K562 (cell line): ENCODE measurements around the gene SLC25A36. TPM values are rescaled to one million over a fixed set of nuclear protein-coding genes. Genes with fewer than 3 reads are reported as not detected.

Experiments
- CAMTA2 ChIP-seq: fragments of 250-450 bp; sonication (Bioruptor Pico); conservative IDR thresholded peaks from 2 replicates; pipeline ENCODE4 v1.5.1; 2022
- CTBP1 ChIP-seq: fragments of 450-650 bp; IDR thresholded peaks from 2 replicates; pipeline ENCODE4 v1.6.1; 2016; ENCODE audit warnings: borderline replicate concordance
- E4F1 ChIP-seq: fragments of 250-450 bp; sonication (Bioruptor Pico); IDR thresholded peaks from 2 replicates; pipeline ENCODE4 v1.5.0; 2021; ENCODE audit warnings: mild to moderate bottlenecking, borderline replicate concordance
- FIP1L1 ChIP-seq: fragments of 200-400 bp; formaldehyde crosslinking; IDR thresholded peaks from 2 replicates; pipeline ENCODE4 v1.6.1; 2018; ENCODE audit warnings: mild to moderate bottlenecking, low read depth, low read length; ENCODE audit not compliant: poor library complexity, severe bottlenecking
- GABPB1 ChIP-seq: sonication (generic); formaldehyde crosslinking; IDR thresholded peaks from 2 replicates; pipeline ENCODE4 v1.8.0; 2022; ENCODE audit warnings: mild to moderate bottlenecking, missing genetic modification reagents
- HDAC1 ChIP-seq, 2 experiments: fragments of 450-650 bp; IDR thresholded peaks; 2 replicates each; pipeline ENCODE4 v1.6.1; 2016 to 2017; ENCODE audit warnings: inconsistent platforms in 1 of 2, mild to moderate bottlenecking in 1 of 2, moderate library complexity in 1 of 2
- HIVEP1 ChIP-seq: fragments of 250-450 bp; sonication (Bioruptor Pico); IDR thresholded peaks from 2 replicates; pipeline ENCODE4 v1.4.0; 2020; ENCODE audit warnings: mild to moderate bottlenecking
- ID3 ChIP-seq, 2 experiments: fragments of 250-450 bp in 1 of 2; fragments of 450-650 bp in 1 of 2; sonication (Bioruptor Pico) in 1 of 2; IDR thresholded peaks; 2 replicates each; pipeline versions ENCODE4 v1.6.1 to v1.8.0; 2016 to 2021; ENCODE audit warnings: mild to moderate bottlenecking in 2 of 2, moderate library complexity in 2 of 2, missing compliant biosample characterization in 1 of 2, missing genetic modification characterization in 1 of 2
- RB1 ChIP-seq: fragments of 450-650 bp; IDR thresholded peaks from 2 replicates; pipeline ENCODE4 v1.6.1; 2017; ENCODE audit warnings: low read depth, mild to moderate bottlenecking
- SAP30 ChIP-seq: fragments of 200-600 bp; sonication (generic); IDR thresholded peaks from 2 replicates; pipeline ENCODE4 v1.6.1; 2012; ENCODE audit warnings: borderline replicate concordance, low read depth, mild to moderate bottlenecking, moderate library complexity, low read length, control low read depth, inconsistent platforms; ENCODE audit not compliant: insufficient read depth, poor library complexity, severe bottlenecking
- SRF ChIP-seq, 2 experiments: fragments of 250-450, 450-650 bp in 1 of 2; sonication (Bioruptor Pico) in 1 of 2; sonication (generic) in 1 of 2; formaldehyde crosslinking; IDR thresholded peaks; 2 replicates each; pipeline versions ENCODE4 v1.5.0 to v1.5.1; 2020 to 2022; ENCODE audit warnings: mild to moderate bottlenecking in 1 of 2, missing genetic modification reagents in 1 of 2
- SUPT5H ChIP-seq: fragments of 450-650 bp; IDR thresholded peaks from 2 replicates; pipeline ENCODE4 v1.6.1; 2016
- ZBTB33 ChIP-seq: sonication (generic); formaldehyde crosslinking; IDR thresholded peaks from 2 replicates; pipeline ENCODE4 v1.8.1; 2023; ENCODE audit warnings: mild to moderate bottlenecking, missing genetic modification reagents
- ZNF146 ChIP-seq: IDR thresholded peaks from one replicate; pipeline ENCODE4 v1.6.1; 2018; ENCODE audit warnings: missing compliant biosample characterization; ENCODE audit not compliant: unreplicated experiment
- ZNF347 ChIP-seq: fragments of 450-650 bp; formaldehyde crosslinking; IDR thresholded peaks from 2 replicates; pipeline ENCODE4 v1.4.0; 2020; ENCODE audit warnings: low read depth, mild to moderate bottlenecking, moderate library complexity
- ZNF518B ChIP-seq: fragments of 250-450 bp; sonication (Bioruptor Pico); IDR thresholded peaks from 2 replicates; pipeline ENCODE4 v1.5.0; 2021; ENCODE audit warnings: mild to moderate bottlenecking, moderate library complexity
- polyA plus RNA-seq, 8 experiments: library from polyadenylated mRNA; depleted of rRNA in 4 of 8; stranded (reverse) in 5 of 8; unstranded in 3 of 8; fragments of >200 nt; fragmentation: Nextera tagmentation in 2 of 8; fragmentation: Illumina TruSeq in 1 of 8; extraction: Ambion mirVana in 2 of 8; extraction: Trizol in 1 of 8; gene quantifications; 2 replicates each; pipeline versions ENCODE4 v1.2.1 to v1.2.3, GENCODE V29; 2011 to 2014; ENCODE audit warnings: inconsistent platforms in 1 of 8, missing spikeins in 1 of 8
- total RNA-seq, 7 experiments: library from RNA; depleted of rRNA in 6 of 7; stranded (reverse); fragments of >200 nt in 6 of 7; fragmentation: Illumina TruSeq in 2 of 7; extraction: Trizol in 2 of 7; gene quantifications; 2 replicates each; pipeline versions ENCODE4 v1.2.1 to v1.2.3, GENCODE V29; 2011 to 2021; ENCODE audit warnings: low replicate concordance in 1 of 7

The SLC25A36 gene
- total and polyA plus RNA-seq, 9 of the 15 experiments (the other 6 are each of a cell fraction or from before 2014, with no cell fraction given), result 12.0 to 95.3 (median 43.3) TPM

DNA sequence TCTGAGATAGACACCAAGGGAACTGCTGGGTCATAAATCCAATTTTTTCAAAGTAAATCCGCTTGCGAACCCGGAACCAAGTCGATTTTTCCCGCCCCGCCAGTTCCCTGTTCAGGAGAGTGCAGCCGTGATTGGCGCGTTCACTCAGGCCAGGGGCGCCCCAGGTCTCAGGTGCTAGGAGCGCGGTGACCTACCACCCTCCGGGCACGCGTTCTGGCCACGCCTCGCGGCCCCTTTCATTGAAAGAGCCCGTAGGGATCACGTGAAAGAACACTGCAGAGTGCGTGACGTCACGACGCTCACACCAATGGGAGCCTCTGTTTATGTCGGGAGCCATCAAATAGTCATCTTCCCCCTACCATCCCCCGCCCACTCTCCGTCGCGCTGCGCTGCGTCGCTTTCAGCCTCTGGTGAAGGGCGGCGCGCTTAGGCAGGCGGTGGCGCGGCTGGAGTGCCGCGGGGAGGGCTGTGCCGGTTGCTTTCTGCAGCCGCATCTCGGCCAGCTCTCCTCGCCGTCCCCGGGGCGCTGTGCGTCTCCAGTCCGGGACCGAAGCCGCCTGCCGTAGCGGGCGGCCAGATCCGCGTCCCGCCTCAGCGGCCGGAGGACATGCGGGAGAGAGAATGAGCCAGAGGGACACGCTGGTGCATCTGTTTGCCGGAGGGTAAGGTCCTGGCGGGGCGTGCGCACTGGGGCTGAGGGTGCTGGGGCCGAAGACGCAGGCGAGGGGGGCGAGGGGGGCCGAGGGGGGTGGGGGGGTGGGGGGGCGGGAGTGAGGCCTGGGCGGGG is at the start of gene SLC25A36 (continued):
- TF ChIP-seq FIP1L1 (peak; percentile 68), ZNF518B (CRISPR knock-in tag) (no peak), CTBP1 (peak; percentile 94), RB1 (peak; percentile 47), HIVEP1 (CRISPR knock-in tag) (0 out of 2 replicates have a peak, but pooled peaks have one; percentile 56), HDAC1 (IDR thresholded peaks at IDR 0.05) (peak in 1 of 2 experiments; percentile 82; a peak in 2 of 4 replicates), E4F1 (CRISPR knock-in tag) (no peak), ID3 (CRISPR knock-in tag; IDR thresholded peaks at IDR 0.05) (no peak), ID3 (tag; IDR thresholded peaks at IDR 0.05) (peak; percentile 58; the same call in 1 of the 2 replicates), ZNF347 (CRISPR knock-in tag) (no peak), ZNF146 (peak; percentile 14), CAMTA2 (CRISPR knock-in tag) (no peak), SRF (CRISPR knock-in tag; IDR thresholded peaks at IDR 0.05) (peak in 1 of 2 experiments; percentile 72; a peak in 2 of 4 replicates), SAP30 (peak; percentile 32), ZBTB33 (peak; percentile 94), SUPT5H (peak; percentile 93), GABPB1 (CRISPR knock-in tag) (peak; percentile 65; the same call in 1 of the 2 replicates)
